SJSA1 (cell line): ENCODE measurements around the gene ARHGAP31. TPM values are rescaled to one million over a fixed set of nuclear protein-coding genes. Genes with fewer than 3 reads are reported as not detected.

Source experiments
- DNase-seq, 2 experiments: peaks; one replicate each; pipeline ENCODE4 v3.0.0-alpha.2; 2015 to 2020; ENCODE audit warnings: low spot score in 2 of 2, low read depth in 1 of 2
- H3K27ac ChIP-seq: fragments of 250-450 bp; sonication (Bioruptor Pico); 2 replicates; pipeline ENCODE4 v1.5.1; 2020; ENCODE audit warnings: mild to moderate bottlenecking, moderate library complexity
- H3K27me3 ChIP-seq: fragments of 250-450 bp; sonication (Bioruptor Pico); replicated peaks from 2 replicates; pipeline ENCODE4 v1.5.1; 2020; ENCODE audit warnings: mild to moderate bottlenecking, moderate library complexity
- H3K36me3 ChIP-seq: fragments of 250-450 bp; sonication (Bioruptor Pico); 2 replicates; pipeline ENCODE4 v1.5.1; 2020; ENCODE audit warnings: mild to moderate bottlenecking
- H3K4me1 ChIP-seq: fragments of 250-450 bp; sonication (Bioruptor Pico); replicated peaks from 2 replicates; pipeline ENCODE4 v1.6.1; 2021; ENCODE audit warnings: mild to moderate bottlenecking
- H3K4me3 ChIP-seq: fragments of 250-450 bp; sonication (Bioruptor Pico); 2 replicates; pipeline ENCODE4 v1.5.1; 2020; ENCODE audit warnings: mild to moderate bottlenecking
- H3K9me3 ChIP-seq: fragments of 250-450 bp; sonication (Bioruptor Pico); replicated peaks from 2 replicates; pipeline ENCODE4 v1.5.1; 2020; ENCODE audit warnings: mild to moderate bottlenecking
- total RNA-seq: library from RNA; depleted of rRNA; stranded (reverse); fragments of >200 nt; shearing (Covaris generic); gene quantifications from 2 replicates; pipeline ENCODE4 v1.2.3, GENCODE V29; 2014

ARHGAP31 gene
- total RNA-seq, 1 experiment from 2014 or later: 13.7 TPM

GRCh38 chr3:119376758-119377157, 82.6 kb downstream of the ARHGAP31 start:
- Histone ChIP-seq H3K36me3 (peaks cover 17% of the 10 kb centered on the region), H3K27ac (no peak overlapping the region), H3K4me3 (no peak overlapping the region), H3K9me3 (no peaks in the 10 kb centered on the region), H3K27me3 (no peaks in the 10 kb centered on the region), H3K4me1 (no peaks in the 10 kb centered on the region)
- DNase-seq: no peak

- H3K27ac ChIP-seq: no peak overlapping the region
- H3K27me3 ChIP-seq: no peaks in the 10 kb centered on the region
- DNase-seq: no peak
- H3K36me3 ChIP-seq: peaks cover 25% of the 10 kb centered on the region
- no peaks in the 10 kb centered on the region for H3K4me1 ChIP-seq
- H3K4me3 ChIP-seq: no peak overlapping the region
- H3K9me3 ChIP-seq: no peaks in the 10 kb centered on the region
These were observed 84.1 kb downstream of the ARHGAP31 start for GRCh38 chr3:119378259-119378803.

DNA sequence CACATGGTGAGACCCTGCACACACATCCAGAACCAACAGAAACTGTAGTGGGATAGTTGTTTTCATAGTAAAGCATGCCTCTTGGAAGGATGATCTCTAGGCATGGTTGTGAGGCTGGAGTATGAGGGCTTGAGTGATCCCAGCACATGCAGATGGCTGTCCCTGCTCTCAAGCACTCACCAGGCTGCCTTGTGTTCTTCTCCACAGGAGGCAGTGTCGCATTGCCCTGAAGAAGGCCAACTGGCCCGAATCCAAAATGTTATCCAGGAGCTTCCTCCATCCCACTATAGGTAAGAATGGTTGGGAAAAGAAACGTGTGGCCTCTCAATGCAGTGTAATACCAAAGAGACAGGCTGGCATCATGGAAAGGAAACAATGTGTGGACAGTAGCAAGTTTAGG, 86.5 kb downstream of the ARHGAP31 start:
- Histone ChIP-seq H3K4me1 (no peaks in the 10 kb centered on the region), H3K36me3 (peaks cover 36% of the 10 kb centered on the region), H3K9me3 (no peaks in the 10 kb centered on the region)

GRCh38 chr3:119382134-119382533, 88.0 kb downstream of the ARHGAP31 start:
- H3K4me1 ChIP-seq: no peaks in the 10 kb centered on the region
- peaks cover 36% of the 10 kb centered on the region for H3K36me3 ChIP-seq
- H3K27ac ChIP-seq: no peak overlapping the region
- no peak overlapping the region for H3K4me3 ChIP-seq
- no peaks in the 10 kb centered on the region for H3K27me3 ChIP-seq
- H3K9me3 ChIP-seq: no peaks in the 10 kb centered on the region
- DNase-seq: no peak

More for the DNA sequence above, 86.5 kb downstream of the ARHGAP31 start:
- H3K27me3 ChIP-seq: no peaks in the 10 kb centered on the region
- no peak for DNase-seq
- H3K27ac ChIP-seq: no peak overlapping the region
- no peak overlapping the region for H3K4me3 ChIP-seq

GRCh38 chr3:119388577-119388976, 94.4 kb downstream of the ARHGAP31 start:
- Histone ChIP-seq H3K9me3 (no peaks in the 10 kb centered on the region), H3K27me3 (no peaks in the 10 kb centered on the region), H3K36me3 (peaks cover 41% of the 10 kb centered on the region), H3K4me3 (no peak overlapping the region), H3K27ac (no peak overlapping the region), H3K4me1 (no peaks in the 10 kb centered on the region)
- peak in 1 of 2 experiments; percentile 14 for DNase-seq

- no peaks in the 10 kb centered on the region for H3K9me3 ChIP-seq
- H3K4me3 ChIP-seq: no peak overlapping the region
- H3K27ac ChIP-seq: no peak overlapping the region
- DNase-seq: no peak
- peaks cover 68% of the 10 kb centered on the region for H3K36me3 ChIP-seq
- H3K4me1 ChIP-seq: no peaks in the 10 kb centered on the region
- no peaks in the 10 kb centered on the region for H3K27me3 ChIP-seq
These were observed 101.8 kb downstream of the ARHGAP31 start for GRCh38 chr3:119395923-119396358.

- no peak overlapping the region for H3K27ac ChIP-seq
- no peak for DNase-seq
- H3K4me1 ChIP-seq: no peaks in the 10 kb centered on the region
- no peaks in the 10 kb centered on the region for H3K27me3 ChIP-seq
- H3K36me3 ChIP-seq: peaks cover 64% of the 10 kb centered on the region
- H3K9me3 ChIP-seq: no peaks in the 10 kb centered on the region
- no peak overlapping the region for H3K4me3 ChIP-seq
These were observed 102.7 kb downstream of the ARHGAP31 start for GRCh38 chr3:119396870-119397269.

GRCh38 chr3:119400466-119400865, 106.3 kb downstream of the ARHGAP31 start:
- H3K4me1 ChIP-seq: no peaks in the 10 kb centered on the region
- H3K9me3 ChIP-seq: no peaks in the 10 kb centered on the region
- no peak overlapping the region for H3K27ac ChIP-seq
- no peak for DNase-seq
- no peaks in the 10 kb centered on the region for H3K27me3 ChIP-seq
- peaks cover 67% of the 10 kb centered on the region for H3K36me3 ChIP-seq
- H3K4me3 ChIP-seq: no peak overlapping the region

DNA sequence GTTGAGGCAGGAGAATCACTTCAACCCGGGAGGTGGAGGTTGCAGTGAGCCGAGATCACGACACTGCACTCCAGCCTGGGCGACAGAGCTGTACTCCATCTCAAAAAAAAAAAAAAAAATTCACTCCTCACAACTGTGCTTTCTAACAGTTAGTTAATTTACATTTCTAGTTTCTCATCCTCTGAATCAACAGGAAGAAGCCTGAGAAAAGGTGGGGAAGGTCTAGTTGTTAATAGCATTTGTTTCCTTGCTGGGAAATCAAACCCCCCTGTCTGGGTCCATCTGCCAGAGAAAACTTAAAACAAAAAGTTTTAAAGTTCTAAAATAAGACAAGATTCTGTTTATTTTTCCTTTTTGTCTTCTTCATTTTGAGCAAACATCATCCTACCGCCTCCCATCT, 106.9 kb downstream of the ARHGAP31 start:
- H3K36me3 ChIP-seq: peaks cover 66% of the 10 kb centered on the region
- no peaks in the 10 kb centered on the region for H3K4me1 ChIP-seq
- H3K4me3 ChIP-seq: no peak overlapping the region
- no peaks in the 10 kb centered on the region for H3K9me3 ChIP-seq
- no peak for DNase-seq
- H3K27ac ChIP-seq: no peak overlapping the region
- H3K27me3 ChIP-seq: no peaks in the 10 kb centered on the region

DNA sequence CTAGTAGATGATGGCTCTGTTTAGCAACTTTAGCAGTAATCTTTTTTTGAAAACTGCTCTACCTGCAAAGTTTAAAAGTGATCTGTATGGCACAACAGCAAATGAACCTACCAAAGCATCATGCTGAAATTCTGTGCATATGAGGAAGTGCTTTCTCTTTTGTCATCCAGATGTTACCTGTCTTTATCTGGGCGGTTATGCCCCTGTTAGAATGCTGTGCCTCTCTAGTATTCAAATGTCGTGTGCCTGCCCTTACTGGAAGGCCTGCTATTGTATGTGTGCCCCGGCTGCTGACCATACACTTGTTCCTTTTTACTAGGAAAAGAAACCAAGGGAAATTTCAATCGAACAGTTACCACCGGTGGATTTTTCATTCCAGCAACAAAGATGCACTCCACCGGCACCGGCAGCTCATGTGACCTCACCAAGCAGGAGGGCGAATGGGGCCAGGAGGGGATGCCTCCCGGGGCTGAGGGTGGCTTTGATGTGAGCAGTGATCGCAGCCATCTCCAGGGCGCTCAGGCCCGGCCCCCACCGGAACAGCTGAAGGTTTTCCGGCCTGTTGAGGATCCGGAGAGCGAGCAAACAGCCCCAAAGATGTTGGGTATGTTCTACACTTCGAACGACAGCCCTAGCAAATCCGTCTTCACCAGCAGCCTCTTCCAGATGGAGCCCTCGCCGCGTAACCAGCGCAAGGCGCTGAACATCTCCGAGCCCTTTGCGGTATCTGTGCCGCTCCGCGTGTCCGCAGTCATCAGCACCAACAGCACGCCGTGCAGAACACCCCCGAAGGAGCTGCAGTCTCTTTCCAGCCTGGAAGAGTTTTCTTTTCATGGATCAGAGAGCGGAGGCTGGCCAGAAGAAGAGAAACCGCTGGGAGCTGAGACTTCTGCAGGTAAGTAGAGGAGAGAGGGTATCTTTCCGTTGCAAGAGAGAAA, 107.6 kb downstream of the ARHGAP31 start:
- no peaks in the 10 kb centered on the region for H3K9me3 ChIP-seq
- H3K36me3 ChIP-seq: peaks cover 63% of the 10 kb centered on the region
- H3K4me3 ChIP-seq: no peak overlapping the region
- no peak overlapping the region for H3K27ac ChIP-seq
- H3K27me3 ChIP-seq: no peaks in the 10 kb centered on the region
- no peaks in the 10 kb centered on the region for H3K4me1 ChIP-seq
- DNase-seq: no peak

DNA sequence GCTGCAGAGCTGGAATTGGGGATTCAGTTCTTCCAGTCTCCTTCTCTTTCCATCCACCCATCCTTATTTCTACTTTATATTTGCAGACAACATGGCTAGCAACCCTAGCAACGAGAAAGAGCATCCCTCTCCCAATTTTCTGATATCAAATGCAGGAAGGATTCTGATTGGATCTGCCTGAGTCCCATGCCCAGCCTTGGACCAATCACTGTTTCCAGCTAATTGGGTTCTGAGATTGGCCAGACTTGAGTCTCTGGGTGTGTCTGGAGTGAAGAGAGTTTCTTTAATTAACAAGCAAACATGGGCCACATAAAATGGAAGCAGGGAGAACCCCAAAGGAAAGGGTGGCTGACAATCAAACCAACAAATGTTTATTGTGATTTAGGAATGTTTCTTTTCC, 108.6 kb downstream of the ARHGAP31 start:
- Histone ChIP-seq H3K4me1 (no peaks in the 10 kb centered on the region), H3K4me3 (no peak overlapping the region), H3K27ac (no peak overlapping the region), H3K36me3 (peaks cover 59% of the 10 kb centered on the region), H3K9me3 (no peaks in the 10 kb centered on the region), H3K27me3 (no peaks in the 10 kb centered on the region)
- DNase-seq: no peak

DNA sequence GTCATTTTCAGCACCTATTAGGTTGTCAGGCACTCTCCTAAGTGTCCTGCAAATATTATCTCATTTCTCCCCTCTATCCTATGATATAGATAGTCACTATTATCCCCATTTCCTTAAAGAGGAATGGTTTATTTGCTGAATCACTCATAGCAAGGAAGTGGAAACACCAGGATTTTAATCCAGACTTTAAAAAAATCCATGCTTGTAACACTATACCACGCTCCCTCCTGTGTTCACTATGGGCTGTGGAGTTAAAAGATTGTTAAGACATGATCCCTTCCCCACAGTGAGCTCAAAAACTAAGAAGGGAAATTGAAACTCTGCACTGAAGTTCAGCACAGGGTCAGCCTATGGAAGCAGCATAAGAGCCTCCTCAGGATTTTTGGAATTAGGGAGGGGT, 109.0 kb downstream of the ARHGAP31 start:
- Histone ChIP-seq H3K9me3 (no peaks in the 10 kb centered on the region), H3K36me3 (peaks cover 59% of the 10 kb centered on the region), H3K27me3 (no peaks in the 10 kb centered on the region), H3K4me3 (no peak overlapping the region), H3K4me1 (no peaks in the 10 kb centered on the region), H3K27ac (no peak overlapping the region)
- DNase-seq: no peak

GRCh38 chr3:119405315-119405714, 111.1 kb downstream of the ARHGAP31 start:
- no peaks in the 10 kb centered on the region for H3K9me3 ChIP-seq
- no peaks in the 10 kb centered on the region for H3K27me3 ChIP-seq
- H3K4me3 ChIP-seq: no peak overlapping the region
- H3K4me1 ChIP-seq: no peaks in the 10 kb centered on the region
- no peak for DNase-seq
- peaks cover 60% of the 10 kb centered on the region for H3K36me3 ChIP-seq
- H3K27ac ChIP-seq: no peak overlapping the region

DNA sequence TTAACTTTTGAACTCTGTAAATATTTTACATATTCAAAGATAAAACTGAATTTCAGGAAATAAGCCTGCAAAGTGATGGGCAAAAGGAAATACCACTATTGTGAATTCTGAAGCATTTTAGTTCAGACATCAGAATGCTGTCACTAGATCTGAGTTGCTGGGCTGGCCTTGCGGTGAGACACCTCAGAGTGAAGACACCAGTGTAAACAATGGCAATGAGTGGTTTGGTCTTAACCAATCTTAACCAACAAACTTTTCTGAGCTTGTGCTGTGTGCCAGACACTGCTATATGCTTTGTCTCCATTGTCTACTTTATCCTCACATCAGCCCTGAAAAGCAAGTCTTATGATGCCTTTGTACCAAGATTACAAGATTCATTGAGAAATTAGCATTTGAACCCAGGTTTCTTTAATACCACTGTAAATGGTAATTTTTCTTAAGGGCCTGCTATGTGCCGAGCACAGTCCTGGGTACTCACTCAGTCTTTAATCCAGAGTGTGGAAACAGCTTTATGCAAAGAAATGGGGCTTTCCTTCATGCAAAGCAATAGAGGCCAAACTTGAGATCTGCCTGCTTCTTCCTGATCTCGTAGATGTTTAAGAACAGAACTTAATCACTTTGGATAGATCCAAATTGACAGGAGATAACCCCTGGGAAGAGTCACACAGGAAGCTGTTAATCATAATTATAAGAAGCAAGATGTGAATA, 114.2 kb downstream of the ARHGAP31 start:
- no peak for DNase-seq
- Histone ChIP-seq H3K9me3 (no peaks in the 10 kb centered on the region), H3K36me3 (peaks cover 58% of the 10 kb centered on the region), H3K4me1 (no peaks in the 10 kb centered on the region), H3K27ac (no peak overlapping the region), H3K4me3 (no peak overlapping the region), H3K27me3 (no peaks in the 10 kb centered on the region)
